Cerebellar cortex (tissue), 1 donor: ENCODE measurements around the gene PSME2.

Experiments
- DNase-seq: peaks from one replicate; pipeline ENCODE4 v3.0.0-alpha.2; 2015; ENCODE audit warnings: low spot score

The PSME2 gene

GRCh38 chr14:24146453-24146977 lies at the start of gene PSME2:
TSS of gene PSME2 (minus strand) at chr14:24146610. CDS start at chr14:24146581, 29 bp downstream.
- peak; percentile 93 for DNase-seq

GRCh38 chr14:24195186-24196070 lies 49.0 kb upstream of the PSME2 start, which contains the start of gene TM9SF1:
TSS of gene TM9SF1 (minus strand) at chr14:24195441. CDS start at chr14:24195019, 422 bp downstream.
- DNase-seq: peak; percentile 82

GRCh38 chr14:24194873-24195185 lies 48.4 kb upstream of the PSME2 start:
- DNase-seq: no peak

GRCh38 chr14:24194186-24194872 lies 47.9 kb upstream of the PSME2 start:
- DNase-seq: peak; percentile 18

- DNase-seq: no peak
These were observed 46.5 kb upstream of the PSME2 start for GRCh38 chr14:24192933-24193332.

- no peak for DNase-seq
These were observed 44.0 kb upstream of the PSME2 start for GRCh38 chr14:24190416-24190815.

- no peak for DNase-seq
These were observed 43.0 kb upstream of the PSME2 start for GRCh38 chr14:24189460-24189859.

GRCh38 chr14:24189059-24189375 lies 42.6 kb upstream of the PSME2 start:
- no peak for DNase-seq

- DNase-seq: peak; percentile 97
These were observed 42.0 kb upstream of the PSME2 start, which contains the start of gene IPO4 for GRCh38 chr14:24188251-24189058. TSS of gene IPO4 (minus strand) at chr14:24188816. CDS start at chr14:24188787, 29 bp downstream.

- no peak for DNase-seq
These were observed 41.1 kb upstream of the PSME2 start for GRCh38 chr14:24187539-24187915.

- no peak for DNase-seq
These were observed 40.6 kb upstream of the PSME2 start for GRCh38 chr14:24186831-24187538.

GRCh38 chr14:24185741-24186140 lies 39.3 kb upstream of the PSME2 start:
- DNase-seq: no peak

GRCh38 chr14:24185026-24185425 lies 38.6 kb upstream of the PSME2 start:
- DNase-seq: no peak

GRCh38 chr14:24184104-24184970 lies 37.9 kb upstream of the PSME2 start:
- DNase-seq: no peak

GRCh38 chr14:24183014-24183481 lies 36.6 kb upstream of the PSME2 start:
- DNase-seq: no peak

GRCh38 chr14:24182110-24182882 lies 35.9 kb upstream of the PSME2 start:
- DNase-seq: no peak

- no peak for DNase-seq
These were observed 35.1 kb upstream of the PSME2 start for GRCh38 chr14:24181371-24182077.

GRCh38 chr14:24179961-24180796 lies 33.8 kb upstream of the PSME2 start:
- peak; percentile 44 for DNase-seq
